HUES6 (cell line): ENCODE data around the gene SLC9A9.

ENCODE experiments used
- H3K27ac ChIP-seq: 2 replicates; pipeline ENCODE4 v1.7.0; 2013; ENCODE audit warnings: low read depth, mild to moderate bottlenecking, low read length, inconsistent platforms
- H3K27me3 ChIP-seq: 2 replicates; pipeline ENCODE4 v1.6.1; 2013; ENCODE audit warnings: low read length; ENCODE audit not compliant: control insufficient read depth, insufficient read depth
- H3K36me3 ChIP-seq: 2 replicates; pipeline ENCODE4 v1.6.1; 2013; ENCODE audit warnings: low read length; ENCODE audit not compliant: control insufficient read depth, insufficient read depth
- H3K4me1 ChIP-seq: 2 replicates; pipeline ENCODE4 v1.6.1; 2013; ENCODE audit warnings: low read length; ENCODE audit not compliant: control insufficient read depth, insufficient read depth
- H3K4me3 ChIP-seq: 2 replicates; pipeline ENCODE4 v1.5.1; 2013; ENCODE audit warnings: low read depth, low read length
- H3K9ac ChIP-seq: one replicate; pipeline ENCODE4 v1.6.1; 2013; ENCODE audit warnings: mild to moderate bottlenecking, low read length
- H3K9me3 ChIP-seq: 2 replicates; pipeline ENCODE4 v1.6.1; 2013; ENCODE audit warnings: low read depth, low read length; ENCODE audit not compliant: control insufficient read depth, insufficient read depth

The SLC9A9 gene

GRCh38 chr3:143581972-143582722, 266.1 kb downstream of the SLC9A9 start:
- Histone ChIP-seq H3K9me3 (no peaks in the 10 kb centered on the region), H3K4me3 (no peak overlapping the region), H3K4me1 (peaks cover 11% of the 10 kb centered on the region; the same call in 1 of the 2 replicates), H3K9ac (no peak overlapping the region), H3K27me3 (no peaks in the 10 kb centered on the region), H3K36me3 (no peaks in the 10 kb centered on the region), H3K27ac (no peak overlapping the region)

- Histone ChIP-seq H3K9me3 (no peaks in the 10 kb centered on the region), H3K4me3 (no peak overlapping the region), H3K36me3 (no peaks in the 10 kb centered on the region), H3K27me3 (no peaks in the 10 kb centered on the region), H3K4me1 (peaks cover 11% of the 10 kb centered on the region; the same call in 1 of the 2 replicates), H3K27ac (no peak overlapping the region), H3K9ac (no peak overlapping the region)
Observed at GRCh38 chr3:143578810-143579435, 269.3 kb downstream of the SLC9A9 start.

- Histone ChIP-seq H3K4me1 (peaks cover 6% of the 10 kb centered on the region; the same call in 1 of the 2 replicates), H3K9me3 (no peaks in the 10 kb centered on the region), H3K36me3 (no peaks in the 10 kb centered on the region), H3K4me3 (no peak overlapping the region), H3K9ac (no peak overlapping the region), H3K27ac (no peak overlapping the region), H3K27me3 (no peaks in the 10 kb centered on the region)
Observed at GRCh38 chr3:143576568-143577270, 271.5 kb downstream of the SLC9A9 start.

GRCh38 chr3:143574933-143575332, 273.3 kb downstream of the SLC9A9 start:
- no peak overlapping the region for H3K4me3 ChIP-seq
- no peak overlapping the region for H3K27ac ChIP-seq
- H3K27me3 ChIP-seq = no peaks in the 10 kb centered on the region
- H3K36me3 ChIP-seq = no peaks in the 10 kb centered on the region
- H3K9me3 ChIP-seq = no peaks in the 10 kb centered on the region
- H3K9ac ChIP-seq = no peak overlapping the region
- H3K4me1 ChIP-seq = peaks cover 3% of the 10 kb centered on the region; the same call in 1 of the 2 replicates

- H3K36me3 ChIP-seq = no peaks in the 10 kb centered on the region
- H3K27me3 ChIP-seq = no peaks in the 10 kb centered on the region
- H3K4me3 ChIP-seq = no peak overlapping the region
- H3K9me3 ChIP-seq = no peaks in the 10 kb centered on the region
- H3K27ac ChIP-seq = no peak overlapping the region
- H3K4me1 ChIP-seq = no peaks in the 10 kb centered on the region
- H3K9ac ChIP-seq = no peak overlapping the region
Observed at GRCh38 chr3:143573610-143574303, 274.5 kb downstream of the SLC9A9 start.

- Histone ChIP-seq H3K27me3 (no peaks in the 10 kb centered on the region), H3K4me3 (no peak overlapping the region), H3K9ac (no peak overlapping the region), H3K36me3 (no peaks in the 10 kb centered on the region), H3K9me3 (no peaks in the 10 kb centered on the region), H3K4me1 (no peaks in the 10 kb centered on the region), H3K27ac (no peak overlapping the region)
Observed at GRCh38 chr3:143571548-143571947, 276.7 kb downstream of the SLC9A9 start.

GRCh38 chr3:143567823-143568222, 280.4 kb downstream of the SLC9A9 start:
- Histone ChIP-seq H3K27ac (no peak overlapping the region), H3K27me3 (no peaks in the 10 kb centered on the region), H3K9me3 (no peaks in the 10 kb centered on the region), H3K36me3 (no peaks in the 10 kb centered on the region), H3K4me3 (no peak overlapping the region), H3K4me1 (no peaks in the 10 kb centered on the region), H3K9ac (no peak overlapping the region)

GRCh38 chr3:143565951-143566350, 282.3 kb downstream of the SLC9A9 start:
- no peaks in the 10 kb centered on the region for H3K36me3 ChIP-seq
- H3K9me3 ChIP-seq = no peaks in the 10 kb centered on the region
- H3K9ac ChIP-seq = no peak overlapping the region
- no peaks in the 10 kb centered on the region for H3K4me1 ChIP-seq
- no peak overlapping the region for H3K27ac ChIP-seq
- no peaks in the 10 kb centered on the region for H3K27me3 ChIP-seq
- H3K4me3 ChIP-seq = no peak overlapping the region

- no peaks in the 10 kb centered on the region for H3K27me3 ChIP-seq
- H3K27ac ChIP-seq = no peak overlapping the region
- H3K4me1 ChIP-seq = no peaks in the 10 kb centered on the region
- H3K4me3 ChIP-seq = no peak overlapping the region
- no peaks in the 10 kb centered on the region for H3K36me3 ChIP-seq
- no peak overlapping the region for H3K9ac ChIP-seq
- peaks cover 10% of the 10 kb centered on the region for H3K9me3 ChIP-seq
Observed at GRCh38 chr3:143563786-143564185, 284.5 kb downstream of the SLC9A9 start.

GRCh38 chr3:143562789-143563188, 285.5 kb downstream of the SLC9A9 start:
- Histone ChIP-seq H3K9me3 (peaks cover 20% of the 10 kb centered on the region), H3K36me3 (no peaks in the 10 kb centered on the region), H3K27ac (no peak overlapping the region), H3K9ac (no peak overlapping the region), H3K27me3 (no peaks in the 10 kb centered on the region), H3K4me3 (no peak overlapping the region), H3K4me1 (no peaks in the 10 kb centered on the region)
